Mucosa of descending colon (tissue), 3 donors: ENCODE results near the gene RAP1GDS1. TPM values are rescaled to one million over a fixed set of nuclear protein-coding genes. Genes with fewer than 3 reads are reported as not detected.

Experiments used
- ATAC-seq: fragments of 200-7000 bp; cut with Tn5 transposase; one replicate; pipeline ENCODE4 v1.9.1; 2020; ENCODE audit warnings: mild to moderate bottlenecking, moderate library complexity
- DNase-seq, 3 donors: peaks; one replicate each; pipeline ENCODE4 v3.0.0-alpha.2; 2020
- H3K36me3 ChIP-seq: fragments of 200-600 bp; one replicate; pipeline ENCODE4 v1.8.0; 2021; ENCODE audit warnings: low read depth, mild to moderate bottlenecking
- H3K4me1 ChIP-seq: fragments of 200-600 bp; one replicate; pipeline ENCODE4 v1.8.0; 2021; ENCODE audit warnings: low read depth, mild to moderate bottlenecking
- H3K4me3 ChIP-seq: fragments of 200-600 bp; one replicate; pipeline ENCODE4 v1.8.0; 2021; ENCODE audit warnings: mild to moderate bottlenecking
- H3K9me3 ChIP-seq: fragments of 200-600 bp; one replicate; pipeline ENCODE4 v1.8.0; 2021; ENCODE audit warnings: mild to moderate bottlenecking
- CTCF ChIP-seq: fragments of 200-600 bp; IDR thresholded peaks from one replicate; pipeline ENCODE4 v1.8.0; 2022; ENCODE audit warnings: antibody characterized with exemption, mild to moderate bottlenecking
- intact Hi-C, 2 donors: fragments of 100-400 bp; cut with DNase I in 1 of 2; cut with micrococcal nuclease in 1 of 2; formaldehyde crosslinking; loops; one replicate each; pipeline versions ENCODE4 v1.11.0 to v1.11.1; 2022; cut with DNase I, micrococcal nuclease
- total RNA-seq, 3 donors: library from RNA; stranded (reverse); fragmentation: NEBNext Ultra II Directional in 2 of 3; extraction: Animal tissue kit (Norgen Biotek cat#: 25700) in 2 of 3; gene quantifications; one replicate each; pipeline versions ENCODE4 v1.2.1 to v1.2.4, GENCODE V29; 2021 to 2023
- donor health status: DM: no; HTN: no; CAD: no; lungs with moderate emphysema.
- donor health status: DM: no; HTN: no; CAD: no.
- donor health status: DM: no; HTN: yes; CAD: no.

The RAP1GDS1 gene
- total RNA-seq, 3 donors from 2014 or later, result 28.4 to 37.5 (median 33.3) TPM

GRCh38 chr4:98305576-98305975, 44.4 kb downstream of the RAP1GDS1 start:
- H3K4me3 ChIP-seq, result no peak overlapping the region
- TF ChIP-seq CTCF, result no peak
- peaks cover 17% of the 10 kb centered on the region for H3K9me3 ChIP-seq
- no peaks in the 10 kb centered on the region for H3K36me3 ChIP-seq
- no peaks in the 10 kb centered on the region for H3K4me1 ChIP-seq
- no peak for DNase-seq
- ATAC-seq, result no peak
- intact Hi-C loops, result no loop called here

- intact Hi-C loops, result no loop called here
- no peak for DNase-seq
- no peak for ATAC-seq
- no peak overlapping the region for H3K4me3 ChIP-seq
- TF ChIP-seq CTCF, result no peak
- no peaks in the 10 kb centered on the region for H3K4me1 ChIP-seq
- H3K9me3 ChIP-seq, result no peaks in the 10 kb centered on the region
- H3K36me3 ChIP-seq, result no peaks in the 10 kb centered on the region
These were observed 49.7 kb downstream of the RAP1GDS1 start for GRCh38 chr4:98310867-98311266.

- H3K4me3 ChIP-seq, result no peak overlapping the region
- intact Hi-C loops, result no loop called here
These were observed 50.5 kb downstream of the RAP1GDS1 start for GRCh38 chr4:98311656-98312055.

GRCh38 chr4:98314791-98315565, 53.8 kb downstream of the RAP1GDS1 start:
- Histone ChIP-seq H3K9me3 (no peaks in the 10 kb centered on the region), H3K4me3 (no peak overlapping the region), H3K4me1 (no peaks in the 10 kb centered on the region), H3K36me3 (no peaks in the 10 kb centered on the region)
- DNase-seq (no peak), ATAC-seq (no peak)
- no peak for TF ChIP-seq CTCF
- intact Hi-C loops, result no loop called here

More at GRCh38 chr4:98311656-98312055, 50.5 kb downstream of the RAP1GDS1 start:
- H3K36me3 ChIP-seq, result no peaks in the 10 kb centered on the region
- DNase-seq (no peak), ATAC-seq (no peak)
- no peaks in the 10 kb centered on the region for H3K9me3 ChIP-seq
- H3K4me1 ChIP-seq, result no peaks in the 10 kb centered on the region
- no peak for TF ChIP-seq CTCF

- ATAC-seq (no peak), DNase-seq (no peak)
- no peak for TF ChIP-seq CTCF
- Histone ChIP-seq H3K4me1 (no peaks in the 10 kb centered on the region), H3K4me3 (no peak overlapping the region), H3K9me3 (no peaks in the 10 kb centered on the region), H3K36me3 (no peaks in the 10 kb centered on the region)
- intact Hi-C loops, result no loop called here
These were observed 57.3 kb downstream of the RAP1GDS1 start for GRCh38 chr4:98318521-98318920.

- Histone ChIP-seq H3K36me3 (no peaks in the 10 kb centered on the region), H3K4me3 (no peak overlapping the region), H3K4me1 (no peaks in the 10 kb centered on the region), H3K9me3 (no peaks in the 10 kb centered on the region)
- intact Hi-C loops, result no loop called here
- ATAC-seq (no peak), DNase-seq (no peak)
- TF ChIP-seq CTCF, result no peak
These were observed 57.8 kb downstream of the RAP1GDS1 start for GRCh38 chr4:98319021-98319420.
